Vagina (tissue), 2 donors: ENCODE results near the gene FAM120A. TPM values are rescaled to one million over a fixed set of nuclear protein-coding genes. Genes with fewer than 3 reads are reported as not detected.

Source experiments
- DNase-seq, 2 donors: peaks; one replicate each; pipeline ENCODE4 v3.0.0-alpha.2; 2017; ENCODE audit errors: extremely low spot score in 2 of 2
- H3K27ac ChIP-seq: fragments of 200-600 bp; sonication (generic); one replicate; pipeline ENCODE4 v1.5.1; 2019
- H3K27me3 ChIP-seq: fragments of 200-600 bp; sonication (generic); one replicate; pipeline ENCODE4 v1.5.1; 2019
- H3K36me3 ChIP-seq, 2 donors: fragments of 200-600 bp; sonication (generic); one replicate each; pipeline ENCODE4 v1.5.1; 2017 to 2019
- H3K4me1 ChIP-seq: fragments of 200-600 bp; sonication (generic); one replicate; pipeline ENCODE4 v1.5.1; 2019
- H3K4me3 ChIP-seq, 2 donors: fragments of 200-600 bp; sonication (generic); 1 replicate in 1 of 2; 2 replicates in 1 of 2; pipeline ENCODE4 v1.5.1; 2016 to 2019
- H3K9me3 ChIP-seq: fragments of 200-600 bp; sonication (generic); one replicate; pipeline ENCODE4 v1.5.1; 2019
- POLR2A ChIP-seq, 2 donors: fragments of 450-650 bp; IDR thresholded peaks; one replicate each; pipeline ENCODE4 v1.6.1; 2017; ENCODE audit warnings: antibody characterized with exemption in 2 of 2, mild to moderate bottlenecking in 2 of 2, moderate library complexity in 2 of 2
- POLR2AphosphoS5 ChIP-seq, 2 donors: sonication (generic); formaldehyde crosslinking; IDR thresholded peaks; one replicate each; pipeline ENCODE4 v1.9.0; 2017; ENCODE audit warnings: antibody characterized with exemption in 2 of 2, mild to moderate bottlenecking in 2 of 2, low read depth in 1 of 2; ENCODE audit not compliant: insufficient read depth in 1 of 2
- intact Hi-C: fragments of 100-400 bp; cut with DNase I; formaldehyde crosslinking; loops from one replicate; pipeline ENCODE4 v1.15.1; 2023
- total RNA-seq: library from RNA; depleted of rRNA; stranded (reverse); fragments of >200 nt; gene quantifications from one replicate; pipeline ENCODE4 v1.2.3, GENCODE V29; 2016
- TF ChIP-seq, protein P1 (sequence below), 3 experiments: fragments of 450-650 bp in 2 of 3; fragments of 200-600 bp in 1 of 3; sonication (generic) in 1 of 3; IDR thresholded peaks; one replicate each; pipeline ENCODE4 v1.5.1; 2017 to 2019; ENCODE audit warnings: antibody characterized with exemption in 3 of 3, mild to moderate bottlenecking in 2 of 3, moderate library complexity in 2 of 3

The FAM120A gene
- total RNA-seq, 1 donor from 2014 or later = 98.2 TPM

DNA sequence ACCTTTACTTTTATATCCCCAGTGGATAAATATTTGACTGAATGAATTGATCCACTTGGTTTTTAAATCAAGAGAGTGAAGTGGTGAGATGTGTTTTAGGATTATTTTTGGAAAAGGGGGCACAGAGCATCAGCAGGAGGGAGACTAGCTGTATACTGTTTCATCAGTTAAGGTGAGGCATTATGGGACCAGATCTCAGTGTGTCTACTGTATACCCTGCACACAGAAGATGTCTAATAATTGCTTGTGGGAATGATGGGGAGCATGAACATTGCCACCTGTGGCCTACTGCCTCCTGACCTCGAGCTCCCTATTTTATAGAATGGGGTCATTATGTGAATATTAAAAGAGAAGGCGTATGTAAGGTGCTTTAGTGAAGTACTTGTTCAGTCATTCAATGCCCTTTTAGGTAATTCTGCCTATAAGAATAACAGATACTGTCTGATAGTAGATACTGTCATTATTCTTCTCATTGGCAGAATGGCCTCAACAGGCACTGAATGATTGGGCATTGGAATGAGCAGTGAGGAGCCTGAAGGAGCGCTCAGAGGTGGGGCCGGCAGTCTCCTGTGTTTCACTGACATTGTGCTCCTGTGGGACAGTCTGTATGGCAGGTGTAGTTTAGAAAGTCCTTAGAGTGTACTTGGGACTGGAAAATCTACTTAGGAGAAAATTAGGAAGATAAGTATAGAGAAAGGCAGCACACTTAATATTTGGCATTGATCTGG is 49.2 kb downstream of the FAM120A start:
- TF ChIP-seq, protein P1, sequence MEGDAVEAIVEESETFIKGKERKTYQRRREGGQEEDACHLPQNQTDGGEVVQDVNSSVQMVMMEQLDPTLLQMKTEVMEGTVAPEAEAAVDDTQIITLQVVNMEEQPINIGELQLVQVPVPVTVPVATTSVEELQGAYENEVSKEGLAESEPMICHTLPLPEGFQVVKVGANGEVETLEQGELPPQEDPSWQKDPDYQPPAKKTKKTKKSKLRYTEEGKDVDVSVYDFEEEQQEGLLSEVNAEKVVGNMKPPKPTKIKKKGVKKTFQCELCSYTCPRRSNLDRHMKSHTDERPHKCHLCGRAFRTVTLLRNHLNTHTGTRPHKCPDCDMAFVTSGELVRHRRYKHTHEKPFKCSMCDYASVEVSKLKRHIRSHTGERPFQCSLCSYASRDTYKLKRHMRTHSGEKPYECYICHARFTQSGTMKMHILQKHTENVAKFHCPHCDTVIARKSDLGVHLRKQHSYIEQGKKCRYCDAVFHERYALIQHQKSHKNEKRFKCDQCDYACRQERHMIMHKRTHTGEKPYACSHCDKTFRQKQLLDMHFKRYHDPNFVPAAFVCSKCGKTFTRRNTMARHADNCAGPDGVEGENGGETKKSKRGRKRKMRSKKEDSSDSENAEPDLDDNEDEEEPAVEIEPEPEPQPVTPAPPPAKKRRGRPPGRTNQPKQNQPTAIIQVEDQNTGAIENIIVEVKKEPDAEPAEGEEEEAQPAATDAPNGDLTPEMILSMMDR (IDR thresholded peaks at IDR 0.05) = no peak
- no peak for TF ChIP-seq POLR2A (IDR thresholded peaks at IDR 0.05)
- TF ChIP-seq POLR2AphosphoS5 (IDR thresholded peaks at IDR 0.05; ENCODE audit: insufficient read depth in 1 of 2, low read depth in 1 of 2) = no peak
- Histone ChIP-seq H3K9me3 (no peaks in the 10 kb centered on the region), H3K36me3 (peaks cover 0 to 30% of the 10 kb centered on the region in 2 donors), H3K27me3 (no peaks in the 10 kb centered on the region), H3K4me3 (peak overlapping the region; percentile 34 to 45), H3K27ac (peak overlapping the region; percentile 68), H3K4me1 (peaks cover 32% of the 10 kb centered on the region)
- DNase-seq = no peak
- intact Hi-C loops = no loop called here

DNA sequence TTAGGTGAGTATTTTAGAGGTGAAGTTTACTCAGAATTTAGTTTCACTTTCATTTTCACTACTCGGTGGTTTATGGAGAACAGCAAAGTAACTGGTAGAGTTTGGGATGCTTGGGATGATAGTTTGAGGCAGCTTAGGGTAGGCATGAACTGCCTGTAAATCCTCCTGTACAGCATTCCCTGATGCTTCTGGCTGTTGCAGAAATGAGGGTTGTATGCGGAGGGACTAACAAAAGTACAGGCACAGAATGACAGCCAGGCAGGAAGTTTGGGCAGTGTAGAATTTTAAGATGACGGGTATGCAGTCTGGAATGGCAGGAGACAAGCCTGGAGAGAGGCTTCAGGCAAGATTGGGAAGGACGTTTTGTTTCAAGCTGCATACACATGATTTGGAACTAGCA is 49.9 kb downstream of the FAM120A start:
- no peaks in the 10 kb centered on the region for H3K9me3 ChIP-seq
- intact Hi-C loops = no loop called here
- peaks cover 32% of the 10 kb centered on the region for H3K4me1 ChIP-seq
- no peaks in the 10 kb centered on the region for H3K27me3 ChIP-seq
- peak overlapping the region; percentile 34 to 45 for H3K4me3 ChIP-seq
- TF ChIP-seq POLR2A (IDR thresholded peaks at IDR 0.05) (no peak), POLR2AphosphoS5 (IDR thresholded peaks at IDR 0.05; ENCODE audit: insufficient read depth in 1 of 2, low read depth in 1 of 2) (no peak)
- TF ChIP-seq, protein P1 (IDR thresholded peaks at IDR 0.05) = no peak
- H3K36me3 ChIP-seq = peaks cover 0 to 30% of the 10 kb centered on the region in 2 donors
- DNase-seq = no peak
- H3K27ac ChIP-seq = peak overlapping the region; percentile 68

DNA sequence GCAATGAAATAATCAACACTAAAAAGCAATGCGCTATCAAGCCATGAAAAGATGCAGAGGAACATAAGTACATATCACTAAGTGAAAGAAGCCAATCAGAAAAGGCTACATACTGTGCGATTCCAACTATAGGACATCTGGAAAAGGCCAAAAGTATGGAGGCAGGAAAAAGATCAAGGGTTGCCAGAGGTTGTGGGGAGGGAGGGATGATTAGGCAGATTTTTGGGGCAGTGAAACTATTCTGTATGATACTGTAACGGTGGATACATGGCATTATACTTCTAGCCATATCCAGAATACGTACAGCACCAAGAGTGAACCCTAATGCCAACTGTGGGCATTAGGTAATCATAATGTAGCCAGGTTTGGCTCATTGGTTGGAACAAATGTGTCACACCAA is 51.9 kb downstream of the FAM120A start:
- Histone ChIP-seq H3K4me1 (peaks cover 32% of the 10 kb centered on the region), H3K36me3 (peaks cover 0 to 16% of the 10 kb centered on the region in 2 donors), H3K27me3 (no peaks in the 10 kb centered on the region), H3K27ac (no peak overlapping the region), H3K9me3 (no peaks in the 10 kb centered on the region), H3K4me3 (no peak overlapping the region)
- intact Hi-C loops = no loop called here
- TF ChIP-seq POLR2A (IDR thresholded peaks at IDR 0.05) (no peak), POLR2AphosphoS5 (IDR thresholded peaks at IDR 0.05; ENCODE audit: insufficient read depth in 1 of 2, low read depth in 1 of 2) (no peak)
- TF ChIP-seq, protein P1 (IDR thresholded peaks at IDR 0.05) = no peak
- no peak for DNase-seq

DNA sequence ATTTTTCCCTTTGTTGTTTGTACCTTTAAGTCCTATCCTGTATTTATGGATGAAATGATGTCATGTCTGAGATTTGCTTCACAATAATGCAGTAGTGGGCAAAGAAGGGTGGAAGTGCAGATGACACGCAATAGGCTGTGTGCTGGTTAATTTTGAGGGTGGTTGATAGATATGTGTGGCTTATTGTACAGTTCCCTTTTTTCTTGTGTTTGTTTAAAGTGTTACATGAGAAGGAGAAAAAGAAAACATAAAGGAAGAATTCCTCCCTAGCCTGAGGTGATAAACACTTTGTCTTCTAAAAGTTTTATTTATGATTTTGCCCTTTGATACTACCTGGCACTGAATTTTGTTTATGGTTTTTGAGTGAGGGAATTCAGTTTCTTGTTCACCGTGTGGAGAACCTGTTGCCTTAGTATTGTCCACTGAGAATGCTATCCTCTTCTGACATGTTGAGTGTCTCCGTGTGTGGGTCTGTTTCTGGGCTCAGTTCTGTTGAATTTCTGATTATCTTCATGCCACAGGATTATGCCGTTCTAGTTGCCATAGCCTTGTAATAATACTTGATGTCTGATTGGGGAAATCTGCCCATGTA is 54.2 kb downstream of the FAM120A start:
- TF ChIP-seq POLR2A (IDR thresholded peaks at IDR 0.05) (no peak), POLR2AphosphoS5 (IDR thresholded peaks at IDR 0.05; ENCODE audit: insufficient read depth in 1 of 2, low read depth in 1 of 2) (no peak)
- TF ChIP-seq, protein P1 (IDR thresholded peaks at IDR 0.05) = no peak
- intact Hi-C loops = no loop called here
- Histone ChIP-seq H3K4me1 (peaks cover 21% of the 10 kb centered on the region), H3K4me3 (no peak overlapping the region), H3K36me3 (no peaks in the 10 kb centered on the region), H3K27me3 (no peaks in the 10 kb centered on the region), H3K9me3 (no peaks in the 10 kb centered on the region), H3K27ac (no peak overlapping the region)
- no peak for DNase-seq

DNA sequence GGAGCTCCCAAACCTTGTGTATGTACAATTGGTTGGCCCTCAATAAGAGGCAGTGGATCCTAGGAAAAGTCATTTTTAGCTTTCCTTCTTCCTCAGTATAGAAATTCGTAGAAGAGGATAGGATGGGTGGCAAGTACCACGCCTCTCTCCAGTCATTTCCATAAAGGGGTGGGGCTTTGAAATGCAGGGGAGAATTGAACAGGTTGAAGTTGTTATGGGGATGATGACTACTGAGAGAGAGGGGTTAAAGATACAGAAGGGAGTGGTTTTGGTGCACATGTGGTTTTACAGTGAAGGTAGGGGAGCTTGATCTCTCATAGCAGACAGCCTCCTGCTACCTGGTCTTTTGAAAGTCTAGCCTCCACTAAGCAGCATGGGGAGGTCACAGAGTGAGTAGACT is 56.3 kb downstream of the FAM120A start:
- intact Hi-C loops = no loop called here
- TF ChIP-seq POLR2AphosphoS5 (IDR thresholded peaks at IDR 0.05; ENCODE audit: insufficient read depth in 1 of 2, low read depth in 1 of 2) (no peak), POLR2A (IDR thresholded peaks at IDR 0.05) (no peak)
- TF ChIP-seq, protein P1 (IDR thresholded peaks at IDR 0.05) = no peak
- Histone ChIP-seq H3K4me1 (peaks cover 23% of the 10 kb centered on the region), H3K9me3 (no peaks in the 10 kb centered on the region), H3K27ac (no peak overlapping the region), H3K27me3 (no peaks in the 10 kb centered on the region), H3K4me3 (no peak overlapping the region), H3K36me3 (no peaks in the 10 kb centered on the region)
- DNase-seq = no peak
